Activated CD8-positive, alpha-beta memory T cell treated with anti-CD3 and anti-CD28 coated beads for 4 hours (primary cell): ENCODE data around the gene VSIG2.

Experiments used
- DNase-seq, 2 donors: peaks; one replicate each; pipeline ENCODE4 v3.0.0-alpha.2; 2020; ENCODE audit warnings: low read depth in 2 of 2

VSIG2 gene

DNA sequence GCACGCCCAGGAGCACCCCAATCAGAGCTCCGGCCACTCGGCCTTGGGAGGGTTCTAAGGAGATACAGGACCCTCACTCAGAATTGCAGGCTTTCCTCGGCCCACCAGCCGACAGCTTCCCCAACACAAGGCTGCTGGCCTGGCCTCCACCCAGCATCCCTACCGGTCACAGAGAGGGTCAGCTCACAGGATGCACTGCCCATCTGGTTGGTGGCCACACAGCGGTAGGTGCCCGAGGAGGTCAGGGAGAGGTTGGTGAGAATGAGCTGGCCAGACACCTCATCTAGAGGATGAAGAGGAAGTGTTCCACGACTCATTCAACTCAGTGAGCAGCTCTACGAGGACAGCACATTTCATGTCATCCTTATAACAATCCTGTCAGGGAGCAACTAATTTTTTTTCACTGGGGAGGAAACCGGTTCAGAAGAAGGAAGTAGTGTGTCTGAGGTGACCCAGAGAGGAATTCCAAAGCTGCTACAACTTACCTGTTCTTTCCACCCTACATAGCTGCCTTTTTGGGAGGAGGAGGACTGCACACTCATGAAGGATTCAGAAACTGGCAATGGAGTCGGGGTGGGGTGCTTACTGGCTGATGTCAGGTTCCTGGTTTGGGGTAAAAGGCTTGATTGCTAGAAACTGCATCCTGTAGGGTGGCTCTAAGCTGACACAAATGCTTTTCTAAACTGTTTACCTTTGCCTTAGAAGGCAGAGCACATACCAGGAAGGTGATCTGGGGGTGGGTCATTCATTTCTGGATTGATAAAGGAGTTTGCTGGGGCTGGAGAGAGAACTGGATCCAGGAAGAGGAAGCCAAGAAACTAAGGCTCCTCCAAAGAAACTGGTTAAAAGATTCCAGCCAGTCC, 3.3 kb downstream of the VSIG2 start:
- DNase-seq: no peak

- no peak for DNase-seq
Observed at GRCh38 chr11:124748100-124748418, 4.0 kb downstream of the VSIG2 start.

DNA sequence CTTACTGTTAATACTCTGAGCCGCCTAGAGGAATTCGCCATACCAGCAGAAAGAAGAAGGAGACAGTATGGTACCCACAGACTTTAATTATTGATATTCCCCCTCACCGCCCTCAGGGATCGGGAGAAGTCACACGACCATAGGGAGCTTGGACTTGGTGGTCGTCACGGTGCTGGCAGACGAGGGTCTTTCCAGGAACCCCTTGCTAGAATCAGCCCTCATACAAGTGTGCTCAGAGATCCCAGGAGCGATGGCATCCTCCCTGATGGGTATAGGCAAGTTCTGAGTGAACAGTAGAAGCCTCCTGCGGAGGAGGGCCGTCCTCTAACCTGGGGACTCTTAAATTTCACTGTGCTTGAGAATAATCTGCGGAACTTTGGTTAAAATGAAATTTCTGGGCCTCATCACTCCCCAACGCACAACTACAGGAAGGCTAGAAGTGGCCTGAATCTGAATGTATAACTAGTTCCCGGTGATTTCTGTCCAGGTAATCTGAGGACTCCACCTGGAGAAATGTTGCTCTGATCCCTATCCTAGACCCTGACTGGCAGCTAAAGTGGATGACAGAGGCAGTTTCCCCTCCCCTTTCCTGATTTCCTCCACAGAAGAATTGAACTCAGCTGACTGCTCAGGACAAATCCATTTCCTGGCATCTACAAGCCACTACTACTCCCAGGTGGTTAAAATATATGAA, 4.5 kb downstream of the VSIG2 start:
- DNase-seq: no peak

DNA sequence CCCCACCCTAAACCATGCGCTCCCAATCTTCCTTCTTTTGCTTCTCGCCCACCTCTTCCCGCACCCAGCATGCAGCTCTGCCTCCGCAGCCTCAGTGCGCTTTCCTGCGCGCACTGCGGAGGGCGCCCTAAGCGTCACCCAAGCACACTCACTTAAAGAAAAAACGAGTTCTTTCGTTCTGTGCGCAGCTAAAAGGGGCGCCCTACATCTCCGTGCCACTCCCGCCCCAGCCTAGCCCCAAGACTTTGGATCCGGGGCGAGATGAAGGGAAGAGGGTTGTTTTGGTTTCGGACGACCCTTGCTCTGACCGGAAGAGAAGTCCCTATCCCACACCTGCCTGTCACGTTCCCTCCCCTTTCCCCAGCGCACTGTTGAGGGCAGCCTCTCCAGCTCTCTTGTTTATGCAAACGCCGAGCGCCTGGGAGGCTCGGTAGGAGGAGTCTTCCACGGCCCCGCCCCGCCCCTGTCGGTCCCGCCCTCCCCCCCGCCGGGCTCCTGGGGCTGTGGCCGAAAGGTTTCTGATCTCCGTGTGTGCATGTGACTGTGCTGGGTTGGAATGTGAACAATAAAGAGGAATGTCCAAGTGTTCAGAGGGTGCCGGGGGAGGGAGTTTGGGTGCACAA, 5.3 kb downstream of the VSIG2 start:
- peak; percentile 47 to 55 for DNase-seq

- no peak for DNase-seq
Observed at GRCh38 chr11:124745835-124746620, 6.0 kb downstream of the VSIG2 start.

DNA sequence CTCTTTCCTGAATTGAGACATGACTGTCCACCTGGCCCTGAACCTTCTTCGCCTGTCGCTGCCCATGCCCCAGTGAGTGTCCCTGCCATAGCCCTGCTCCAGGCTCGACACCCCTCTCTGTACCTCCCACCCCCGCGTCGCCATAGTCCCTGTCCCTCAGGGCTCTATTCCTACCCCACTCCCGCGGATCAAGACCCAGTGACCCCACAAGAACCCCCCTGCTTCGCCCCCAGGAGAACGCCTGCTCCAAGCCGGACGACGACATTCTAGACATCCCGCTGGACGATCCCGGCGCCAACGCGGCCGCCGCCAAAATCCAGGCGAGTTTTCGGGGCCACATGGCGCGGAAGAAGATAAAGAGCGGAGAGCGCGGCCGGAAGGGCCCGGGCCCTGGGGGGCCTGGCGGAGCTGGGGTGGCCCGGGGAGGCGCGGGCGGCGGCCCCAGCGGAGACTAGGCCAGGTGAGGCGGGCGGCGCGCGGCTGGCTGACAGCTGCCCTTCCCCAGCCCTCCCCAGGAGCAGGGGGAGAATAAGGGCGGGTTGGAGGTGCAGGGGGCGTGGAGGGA, 6.7 kb downstream of the VSIG2 start:
- DNase-seq: no peak

DNA sequence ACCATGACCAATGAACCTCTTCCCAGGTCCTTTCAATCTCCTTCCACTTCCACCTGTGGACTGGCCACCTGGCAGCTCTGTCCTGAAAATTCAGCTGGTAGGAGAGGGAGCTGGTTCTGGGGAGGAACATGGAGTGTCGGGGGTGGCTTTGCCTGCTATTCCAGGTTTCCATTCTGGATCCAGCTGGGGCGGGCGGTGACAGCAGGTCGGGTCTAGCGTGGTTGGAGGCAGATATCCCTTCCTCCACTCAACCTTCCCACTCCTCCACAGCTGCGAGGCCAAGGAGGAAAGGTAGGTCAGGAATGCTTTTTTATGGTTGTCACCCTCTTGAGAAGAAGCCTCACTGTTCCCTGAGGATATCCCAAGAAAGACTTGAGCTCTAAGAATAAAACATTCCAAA, 9.0 kb downstream of the VSIG2 start:
- DNase-seq: no peak

GRCh38 chr11:124742555-124742954, 9.5 kb downstream of the VSIG2 start:
- DNase-seq: no peak

DNA sequence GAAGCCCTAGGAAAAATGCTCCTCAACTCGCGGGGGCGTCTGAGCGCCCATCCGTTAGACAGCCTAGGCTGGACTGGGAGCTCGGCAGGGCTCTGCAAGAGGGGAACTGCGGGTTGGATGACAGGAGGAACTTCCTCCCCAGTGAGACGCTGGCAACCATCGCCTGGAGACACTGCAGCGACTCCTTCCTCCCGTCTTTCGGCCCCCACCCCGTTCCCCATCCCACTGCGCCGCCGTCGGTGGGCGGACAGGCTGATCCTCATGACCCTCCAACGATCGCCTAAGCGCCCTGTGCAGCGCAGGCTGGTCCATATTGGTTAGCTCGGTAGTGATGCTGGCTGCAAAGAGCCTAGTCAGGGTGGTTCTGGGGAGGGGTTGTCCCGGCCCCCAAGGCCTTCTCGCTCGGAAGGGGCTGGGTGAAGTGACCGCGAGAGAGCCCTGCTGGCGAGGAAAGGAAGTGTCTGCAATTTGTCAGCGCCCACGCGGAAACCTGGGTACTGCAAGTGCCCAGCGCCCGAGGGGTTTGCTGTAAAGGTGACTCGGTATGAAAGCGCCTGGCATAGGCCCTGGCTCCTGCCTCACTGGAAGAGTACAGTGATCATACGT, 11.7 kb downstream of the VSIG2 start:
- no peak for DNase-seq

DNA sequence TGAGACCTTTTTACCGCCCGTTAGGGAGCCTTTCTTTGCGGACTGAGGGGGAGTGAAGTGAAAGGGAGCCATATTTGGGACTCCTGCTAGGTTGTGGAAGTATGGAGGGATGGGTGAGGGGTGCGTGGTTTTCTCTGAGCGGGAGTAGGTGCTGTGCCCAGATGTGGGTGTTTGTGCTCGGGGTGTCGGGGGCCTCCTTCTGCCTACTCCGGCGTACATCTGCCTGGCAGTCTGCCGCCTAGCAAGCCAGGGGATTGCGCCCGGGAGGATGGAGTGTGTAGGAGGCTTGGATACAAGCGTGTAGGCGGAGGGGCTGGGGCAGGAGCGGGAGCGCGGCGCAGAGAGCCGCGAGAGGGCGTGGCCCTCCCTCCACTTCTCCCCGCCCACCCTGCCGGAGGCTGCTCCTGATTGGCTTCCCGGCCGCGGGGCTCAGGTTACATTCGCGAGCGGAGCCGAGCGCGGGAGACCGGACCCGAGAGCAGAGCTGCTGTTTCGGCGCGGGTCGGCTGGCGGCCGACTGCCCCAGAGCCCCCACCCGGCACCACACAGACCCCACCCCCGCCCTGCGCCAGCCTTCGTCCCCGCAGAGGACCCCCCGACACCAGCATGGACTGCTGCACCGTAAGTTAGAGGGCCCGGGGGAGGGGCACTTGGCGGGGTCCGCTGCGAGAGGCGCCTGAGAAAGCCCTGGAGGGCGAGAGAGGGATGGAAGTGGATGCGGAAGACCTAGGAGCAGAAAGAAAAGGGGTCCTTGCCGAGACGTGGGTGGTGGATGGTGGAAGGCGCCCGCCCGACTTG, 12.4 kb downstream of the VSIG2 start, which contains the start of gene NRGN:
Gene NRGN (plus strand): TSS at position 464 of the 798 bp plus-strand sequence. CDS start 143 bp downstream, at position 607.
- DNase-seq: peak; percentile 50 to 54

- DNase-seq: no peak
Observed at GRCh38 chr11:124738713-124739478, 13.2 kb downstream of the VSIG2 start.

DNA sequence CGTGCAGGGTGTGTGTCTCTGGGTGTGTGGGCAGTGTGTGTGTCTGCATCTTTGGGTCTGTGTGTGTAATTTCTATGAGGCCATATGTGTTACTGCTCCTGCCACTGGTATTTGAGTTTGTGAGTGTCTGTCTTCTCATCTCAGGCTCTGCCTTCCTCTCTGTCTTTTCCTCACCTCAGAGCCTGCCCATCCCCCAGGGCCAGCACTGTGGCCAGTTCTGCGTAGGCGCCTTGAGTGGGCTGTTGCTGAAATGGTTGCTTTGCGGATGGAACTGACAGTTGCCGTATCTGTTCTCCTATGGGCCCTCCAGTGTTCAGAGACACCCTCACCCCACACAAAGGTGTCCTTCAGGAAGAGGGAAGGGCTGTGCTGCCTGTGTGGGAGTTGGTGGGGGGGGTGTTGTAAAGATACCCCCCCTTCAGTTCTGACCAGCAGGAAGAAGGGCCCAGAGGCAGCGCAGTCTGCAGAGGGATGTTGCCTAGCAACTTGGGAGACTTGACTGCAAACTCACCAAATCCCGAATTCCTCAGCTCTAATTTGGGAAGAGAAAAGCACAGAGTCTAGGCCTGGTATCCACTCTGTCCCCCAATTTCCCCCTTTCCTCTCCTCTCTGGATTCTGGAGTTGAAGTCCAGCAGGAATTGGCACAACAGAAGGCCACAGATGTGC, 14.3 kb downstream of the VSIG2 start:
- DNase-seq: no peak

- DNase-seq: no peak
Observed at GRCh38 chr11:124736736-124737135, 15.3 kb downstream of the VSIG2 start.

DNA sequence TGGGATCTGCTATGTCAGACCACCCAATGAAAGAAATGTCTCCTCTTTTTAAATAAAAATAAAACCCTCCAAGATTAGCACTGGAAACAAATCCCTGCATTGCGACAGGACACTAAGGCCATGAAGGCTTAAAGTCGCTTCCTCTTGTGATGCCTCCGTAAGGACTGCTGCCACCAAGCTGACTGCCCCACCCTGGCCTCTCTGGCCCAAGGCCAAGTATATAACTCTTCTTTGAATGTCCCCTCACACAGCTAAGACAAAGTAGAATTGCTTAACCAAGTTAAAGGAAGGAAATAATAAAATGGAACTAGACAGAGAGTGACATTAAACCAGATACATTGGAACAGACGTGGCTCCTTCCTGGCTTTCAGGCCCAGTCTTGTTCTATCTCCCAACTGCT, 19.8 kb downstream of the VSIG2 start:
- DNase-seq: no peak

DNA sequence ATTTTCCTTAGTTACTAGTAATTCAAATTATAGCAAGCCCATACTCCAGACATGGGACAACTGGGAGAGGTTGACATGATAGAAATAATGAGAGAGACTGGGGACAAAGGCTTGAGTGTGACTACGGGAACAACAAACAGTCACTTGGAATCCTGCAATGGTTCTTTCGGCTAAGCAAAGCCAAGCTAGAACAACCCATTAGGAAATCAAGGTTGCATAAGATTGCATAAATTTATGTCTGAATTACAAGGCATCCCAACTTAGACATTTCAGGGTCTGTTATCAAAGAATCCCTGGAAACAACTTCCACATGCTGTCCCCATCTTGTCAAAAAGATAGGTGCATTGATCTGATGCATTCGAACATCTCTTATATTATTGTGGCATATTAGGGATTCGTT, 22.5 kb downstream of the VSIG2 start:
- DNase-seq: no peak

GRCh38 chr11:124728134-124728533, 23.9 kb downstream of the VSIG2 start:
- DNase-seq: no peak

GRCh38 chr11:124727474-124727873, 24.6 kb downstream of the VSIG2 start:
- no peak for DNase-seq

GRCh38 chr11:124725719-124726105, 26.3 kb downstream of the VSIG2 start:
- DNase-seq: no peak
